ENCODE measurements around the gene MAP2K6. TPM values are rescaled to one million over a fixed set of nuclear protein-coding genes. Genes with fewer than 3 reads are reported as not detected.
A peak's percentile ranks its signal among the peaks of the same experiment; 100 is the strongest.

Gene MAP2K6
- total and polyA plus RNA-seq, 2 donors (not counting 3 experiments of a cell fraction or from before 2014, with no cell fraction given) = 5.9 to 13.9 TPM

GRCh38 chr17:69535016-69535570 lies 120.6 kb downstream of the MAP2K6 start:
- Histone ChIP-seq H3K4me1 (ENCODE audit: control insufficient read depth, extremely low read depth, insufficient read depth, low read length) (peaks cover 12% of the 10 kb centered on the region), H3K4me2 (ENCODE audit: insufficient read depth, low read length) (no peak overlapping the region), H2AFZ (ENCODE audit: low read depth, low read length) (no peak overlapping the region), H3K27me3 (ENCODE audit: control insufficient read depth in 2 of 2, insufficient read depth in 2 of 2, low read length in 2 of 2) (no peaks in the 10 kb centered on the region), H3K79me2 (ENCODE audit: control insufficient read depth, insufficient read depth, low read length) (no peaks in the 10 kb centered on the region), H3K36me3 (ENCODE audit: control insufficient read depth in 2 of 2, extremely low read depth in 1 of 2, insufficient read depth in 2 of 2, low read length in 2 of 2) (no peaks in the 10 kb centered on the region), H4K20me1 (replicated peaks; ENCODE audit: control insufficient read depth, extremely low read depth, insufficient read depth, low read length) (no peaks in the 10 kb centered on the region), H3K9me3 (replicated peaks; ENCODE audit: control insufficient read depth, insufficient read depth, low read length) (no peaks in the 10 kb centered on the region), H3K4me3 (replicated peaks in 1 of 3; ENCODE audit: insufficient read depth in 1 of 3, low read depth in 1 of 3, low read length in 3 of 3) (no peak overlapping the region), H3K9me1 (replicated peaks; ENCODE audit: control insufficient read depth, extremely low read depth, insufficient read depth, low read length) (no peaks in the 10 kb centered on the region), H3K9ac (replicated peaks; ENCODE audit: extremely low read depth, insufficient read depth, low read length) (no peak overlapping the region), H3K27ac (ENCODE audit: insufficient read depth, low read depth, low read length) (no peak overlapping the region)
- dilution Hi-C loops (cut with MboI; ENCODE audit: extremely low pct_ligation_motif_present, low sequenced_read_pairs) (no loop called here), intact Hi-C loops (cut with micrococcal nuclease) (no loop called here)
- DNase-seq (ENCODE audit: low read depth, low spot score) (no peak), FAIRE-seq (no peak)
- ChIA-PET POLR2A (no interaction called here), CTCF (interaction anchor here (1.1 to 1.5 kb wide), 2 partner anchors 9 to 72 kb away, joined by 3 to 5 read pairs; no protein-coding TSS in a partner anchor)
- no TSS peak for BruUV-seq (replicated peaks)
- TF ChIP-seq POLR2A (IDR thresholded peaks at IDR 0.05; ENCODE audit: low read depth, low read length) = no peak
- TF ChIP-seq GATA2 (IDR thresholded peaks at IDR 0.05; ENCODE audit: insufficient read depth, insufficient read length, low read depth, low read length) = no peak
- no peak for TF ChIP-seq POLR2AphosphoS5 (IDR thresholded peaks at IDR 0.05; ENCODE audit: insufficient read depth, low read depth, low read length)
- TF ChIP-seq EZH2 (IDR thresholded peaks at IDR 0.05; ENCODE audit: borderline replicate concordance, low read depth, low read length, severe bottlenecking) = no peak
- TF ChIP-seq MYC (IDR thresholded peaks at IDR 0.05; ENCODE audit: low read depth, low read length) = no peak
- TF ChIP-seq MAX (IDR thresholded peaks at IDR 0.05; ENCODE audit: insufficient read depth, insufficient read length) = no peak
- no peak for TF ChIP-seq JUN (IDR thresholded peaks at IDR 0.05; ENCODE audit: borderline replicate concordance, insufficient read depth, insufficient read length, low read depth)

GRCh38 chr17:69538795-69539194 lies 124.3 kb downstream of the MAP2K6 start:
- H3K27me3 ChIP-seq (ENCODE audit: control insufficient read depth in 2 of 2, insufficient read depth in 2 of 2, low read length in 2 of 2) = no peaks in the 10 kb centered on the region
- H3K4me2 ChIP-seq (ENCODE audit: insufficient read depth, low read length) = peak overlapping the region; percentile 16
- peak overlapping the region; percentile 32 for H2AFZ ChIP-seq (ENCODE audit: low read depth, low read length)
- BruUV-seq (replicated peaks) = no TSS peak
- TF ChIP-seq POLR2AphosphoS5 (IDR thresholded peaks at IDR 0.05; ENCODE audit: insufficient read depth, low read depth, low read length) (no peak), FOS (IDR thresholded peaks at IDR 0.05; ENCODE audit: borderline replicate concordance, insufficient read depth, low read length) (no peak), MYC (IDR thresholded peaks at IDR 0.05; ENCODE audit: low read depth, low read length) (no peak), CTCF (IDR thresholded peaks at IDR 0.05; ENCODE audit: extremely low read depth in 1 of 2, insufficient read depth in 1 of 2, low read depth in 1 of 2, low read length in 2 of 2) (no peak), POLR2A (IDR thresholded peaks at IDR 0.05; ENCODE audit: low read depth, low read length) (no peak), EZH2 (IDR thresholded peaks at IDR 0.05; ENCODE audit: borderline replicate concordance, low read depth, low read length, severe bottlenecking) (no peak), GATA2 (IDR thresholded peaks at IDR 0.05; ENCODE audit: insufficient read depth, insufficient read length, low read depth, low read length) (no peak), JUN (IDR thresholded peaks at IDR 0.05; ENCODE audit: borderline replicate concordance, insufficient read depth, insufficient read length, low read depth) (no peak), MAX (IDR thresholded peaks at IDR 0.05; ENCODE audit: insufficient read depth, insufficient read length) (no peak)
- no peaks in the 10 kb centered on the region for H4K20me1 ChIP-seq (replicated peaks; ENCODE audit: control insufficient read depth, extremely low read depth, insufficient read depth, low read length)
- CTCF ChIA-PET = interaction anchor here (1.4 to 3.6 kb wide), 7 partner anchors 13 to 1091 kb away, joined by 3 to 22 read pairs (median 9); no protein-coding TSS in a partner anchor
- H3K27ac ChIP-seq (ENCODE audit: insufficient read depth, low read depth, low read length) = peak overlapping the region; percentile 89
- FAIRE-seq = no peak
- H3K4me1 ChIP-seq (ENCODE audit: control insufficient read depth, extremely low read depth, insufficient read depth, low read length) = peaks cover 18% of the 10 kb centered on the region
- no peaks in the 10 kb centered on the region for H3K36me3 ChIP-seq (ENCODE audit: control insufficient read depth in 2 of 2, extremely low read depth in 1 of 2, insufficient read depth in 2 of 2, low read length in 2 of 2)
- no peaks in the 10 kb centered on the region for H3K79me2 ChIP-seq (ENCODE audit: control insufficient read depth, insufficient read depth, low read length)
- no peak overlapping the region for H3K9ac ChIP-seq (replicated peaks; ENCODE audit: extremely low read depth, insufficient read depth, low read length)
- DNase-seq (ENCODE audit: low read depth, low spot score) = no peak
- POLR2A ChIA-PET = no interaction called here
- intact Hi-C loops (cut with micrococcal nuclease) (no loop called here), dilution Hi-C loops (cut with MboI; ENCODE audit: extremely low pct_ligation_motif_present, low sequenced_read_pairs) (no loop called here)
- no peaks in the 10 kb centered on the region for H3K9me1 ChIP-seq (replicated peaks; ENCODE audit: control insufficient read depth, extremely low read depth, insufficient read depth, low read length)
- no peak overlapping the region for H3K4me3 ChIP-seq (replicated peaks in 1 of 3; ENCODE audit: insufficient read depth in 1 of 3, low read depth in 1 of 3, low read length in 3 of 3)
- no peaks in the 10 kb centered on the region for H3K9me3 ChIP-seq (replicated peaks; ENCODE audit: control insufficient read depth, insufficient read depth, low read length)

Measured in endothelial cell of umbilical vein (primary cell).